ENCODE results near the gene CAPZA2.

GRCh38 chr7:116888895-116889294, 26.5 kb downstream of the CAPZA2 start:
- TF ChIP-seq CTCF (IDR thresholded peaks at IDR 0.05) (no peak), CREB1 (CRISPR knock-in tag; IDR thresholded peaks at IDR 0.05) (no peak), ETV6 (CRISPR knock-in tag; IDR thresholded peaks at IDR 0.05) (no peak), ATF3 (CRISPR knock-in tag; conservative IDR thresholded peaks at IDR 0.05) (no peak), SP1 (CRISPR knock-in tag; conservative IDR thresholded peaks at IDR 0.05) (no peak), SMAD3 (CRISPR knock-in tag; IDR thresholded peaks at IDR 0.05; ENCODE audit: borderline replicate concordance) (no peak), NR1H2 (CRISPR knock-in tag; IDR thresholded peaks at IDR 0.05) (no peak), MAX (CRISPR knock-in tag; IDR thresholded peaks at IDR 0.05) (no peak), CBFB (CRISPR knock-in tag; IDR thresholded peaks at IDR 0.05; ENCODE audit: low read depth) (no peak), FOXK1 (CRISPR knock-in tag; IDR thresholded peaks at IDR 0.05) (no peak), PRDM15 (CRISPR knock-in tag; IDR thresholded peaks at IDR 0.05) (no peak), STAT6 (CRISPR knock-in tag; conservative IDR thresholded peaks at IDR 0.05; ENCODE audit: low read depth) (no peak), ZSCAN18 (CRISPR knock-in tag; IDR thresholded peaks at IDR 0.05) (no peak), NR3C1 (CRISPR knock-in tag; conservative IDR thresholded peaks at IDR 0.05; ENCODE audit: low read depth) (no peak)

Data from WTC11 (cell line).